RWPE2 (cell line): Measurements from ENCODE around the gene C9orf85.

ENCODE experiments used
- ATAC-seq: fragments of 200-7000 bp; cut with Tn5 transposase; 3 replicates; pipeline ENCODE4 v1.9.1; 2021; ENCODE audit warnings: low read depth
- DNase-seq: peaks from one replicate; pipeline ENCODE4 v3.0.0-alpha.2; 2020; ENCODE audit warnings: low spot score
- H3K27ac ChIP-seq: fragments of 450-650 bp; 2 replicates; pipeline ENCODE4 v1.5.1; 2017; ENCODE audit warnings: mild to moderate bottlenecking; ENCODE audit not compliant: poor library complexity, severe bottlenecking
- H3K27me3 ChIP-seq: fragments of 250-450 bp; sonication (Bioruptor Pico); 2 replicates; pipeline ENCODE4 v1.5.1; 2021; ENCODE audit warnings: mild to moderate bottlenecking, moderate library complexity; ENCODE audit not compliant: insufficient read depth, poor library complexity, severe bottlenecking
- H3K36me3 ChIP-seq: fragments of 250-450 bp; sonication (Bioruptor Pico); 2 replicates; pipeline ENCODE4 v1.5.1; 2020; ENCODE audit warnings: low read depth, mild to moderate bottlenecking, moderate library complexity
- H3K4me1 ChIP-seq: fragments of 250-450 bp; sonication (Bioruptor Pico); 2 replicates; pipeline ENCODE4 v1.5.1; 2021; ENCODE audit warnings: mild to moderate bottlenecking, moderate library complexity; ENCODE audit not compliant: insufficient read depth, poor library complexity, severe bottlenecking
- H3K4me3 ChIP-seq: fragments of 250-450 bp; sonication (Bioruptor Pico); 2 replicates; pipeline ENCODE4 v1.5.1; 2021; ENCODE audit warnings: mild to moderate bottlenecking, moderate library complexity; ENCODE audit not compliant: severe bottlenecking
- H3K9me3 ChIP-seq: fragments of 250-450 bp; sonication (Bioruptor Pico); 2 replicates; pipeline ENCODE4 v1.5.1; 2021; ENCODE audit warnings: mild to moderate bottlenecking, moderate library complexity; ENCODE audit not compliant: severe bottlenecking
- CTCF ChIP-seq: fragments of 450-650 bp; IDR thresholded peaks from one replicate; pipeline ENCODE4 v1.5.1; 2017; ENCODE audit warnings: mild to moderate bottlenecking, moderate library complexity; ENCODE audit not compliant: poor library complexity, severe bottlenecking

Gene C9orf85

GRCh38 chr9:71910650-71911060 lies 784 bp upstream of the C9orf85 start:
- no peak for DNase-seq
- TF ChIP-seq CTCF = no peak
- H3K4me1 ChIP-seq = peaks cover 27% of the 10 kb centered on the region
- peak overlapping the region; percentile 93 for H3K4me3 ChIP-seq
- ATAC-seq = peak; percentile 25
- H3K36me3 ChIP-seq = no peaks in the 10 kb centered on the region
- peak overlapping the region; percentile 79 for H3K27ac ChIP-seq
- no peaks in the 10 kb centered on the region for H3K27me3 ChIP-seq
- H3K9me3 ChIP-seq = no peaks in the 10 kb centered on the region

DNA sequence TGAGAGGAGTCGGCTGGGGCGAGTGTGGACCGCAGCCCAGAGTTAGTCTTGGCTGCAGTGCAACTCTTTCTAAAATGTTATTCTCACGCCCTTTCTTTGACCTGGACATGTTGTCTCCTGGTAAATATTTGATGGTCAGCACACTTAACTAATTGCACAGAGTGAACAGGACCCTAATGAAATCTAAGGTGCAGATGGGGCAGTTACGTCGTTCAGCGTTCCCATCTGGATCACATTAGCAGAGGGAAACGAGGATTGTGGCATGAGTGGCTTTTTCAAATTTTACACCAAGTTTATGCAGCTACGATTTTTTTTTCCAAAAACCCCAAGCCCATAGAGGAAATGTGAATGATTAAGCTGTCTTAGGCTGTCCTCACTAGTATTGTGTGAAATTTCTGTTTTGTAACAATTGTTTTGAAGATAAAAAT lies 483 bp downstream of the C9orf85 start:
- DNase-seq = no peak
- no peak for TF ChIP-seq CTCF

DNA sequence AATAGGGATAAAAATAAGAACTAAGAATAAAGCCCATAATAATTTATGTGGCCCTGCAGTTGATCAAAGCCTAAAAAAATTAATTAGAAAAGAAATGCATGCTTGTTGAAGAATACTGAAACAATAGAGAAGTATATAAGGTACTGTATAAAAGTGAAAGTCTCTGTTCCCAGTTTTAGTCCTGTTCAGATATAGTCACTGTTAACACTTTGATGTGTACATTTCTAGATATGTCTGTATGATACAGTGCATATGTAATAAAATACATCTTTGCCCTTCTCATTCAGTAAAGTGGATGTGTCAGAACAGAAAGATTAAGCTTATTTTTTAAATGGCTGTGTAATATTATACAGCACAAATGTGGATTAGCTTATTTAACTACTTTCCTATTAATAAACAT lies 4.1 kb downstream of the C9orf85 start:
- Histone ChIP-seq H3K36me3 (peaks cover 3% of the 10 kb centered on the region), H3K27ac (no peak overlapping the region), H3K4me1 (peaks cover 23% of the 10 kb centered on the region), H3K27me3 (no peaks in the 10 kb centered on the region), H3K4me3 (no peak overlapping the region), H3K9me3 (no peaks in the 10 kb centered on the region)
- DNase-seq (no peak), ATAC-seq (no peak)
- TF ChIP-seq CTCF = no peak

More for the DNA sequence above, 483 bp downstream of the C9orf85 start:
- no peaks in the 10 kb centered on the region for H3K36me3 ChIP-seq
- no peaks in the 10 kb centered on the region for H3K9me3 ChIP-seq
- H3K27ac ChIP-seq = peak overlapping the region; percentile 79
- peak overlapping the region; percentile 93 for H3K4me3 ChIP-seq
- no peaks in the 10 kb centered on the region for H3K27me3 ChIP-seq
- ATAC-seq = no peak
- H3K4me1 ChIP-seq = peaks cover 27% of the 10 kb centered on the region

GRCh38 chr9:71916834-71917534 lies 5.5 kb downstream of the C9orf85 start:
- Histone ChIP-seq H3K27ac (no peak overlapping the region), H3K27me3 (no peaks in the 10 kb centered on the region), H3K9me3 (no peaks in the 10 kb centered on the region), H3K4me3 (no peak overlapping the region), H3K36me3 (peaks cover 3% of the 10 kb centered on the region), H3K4me1 (peaks cover 35% of the 10 kb centered on the region)
- DNase-seq (no peak), ATAC-seq (no peak)
- TF ChIP-seq CTCF = no peak

DNA sequence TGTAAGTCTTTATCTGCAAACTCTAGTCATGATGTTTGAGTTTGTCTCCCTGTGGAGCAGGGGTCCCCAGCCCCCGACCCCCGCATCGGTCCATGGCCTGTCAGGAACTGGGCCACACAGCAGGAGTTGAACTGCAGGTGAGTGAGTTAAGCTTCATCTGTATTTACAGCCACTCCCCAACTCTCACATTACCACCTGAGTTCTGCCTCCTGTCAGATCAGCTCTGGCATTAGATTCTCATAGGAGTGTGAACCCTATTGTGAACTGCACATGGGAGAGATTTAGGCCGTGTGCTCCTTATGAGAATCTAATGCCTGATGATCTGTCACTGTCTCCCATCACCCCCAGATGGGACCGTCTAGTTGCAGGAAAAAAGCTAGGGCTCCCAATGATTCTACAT lies 7.0 kb downstream of the C9orf85 start:
- no peak for TF ChIP-seq CTCF
- H3K27me3 ChIP-seq = no peaks in the 10 kb centered on the region

More for the DNA sequence above, 7.0 kb downstream of the C9orf85 start:
- H3K4me3 ChIP-seq = no peak overlapping the region
- ATAC-seq (no peak), DNase-seq (no peak)
- peaks cover 25% of the 10 kb centered on the region for H3K4me1 ChIP-seq
- H3K27ac ChIP-seq = no peak overlapping the region
- H3K36me3 ChIP-seq = peaks cover 3% of the 10 kb centered on the region
- no peaks in the 10 kb centered on the region for H3K9me3 ChIP-seq
